ENCODE data around the gene MAGEA10. TPM values are rescaled to one million over a fixed set of nuclear protein-coding genes. Genes with fewer than 3 reads are reported as not detected.

The MAGEA10 gene
- total RNA-seq (2021; fragmentation: NEBNext Ultra II Directional; extraction: Animal tissue kit (Norgen Biotek cat#: 25700)) (not detected in 2 replicates), polyA plus RNA-seq (2011; rRNA removed) (not detected in 2 replicates), polyA minus RNA-seq (2011; rRNA and poly(A)+ RNA removed) (not detected in 2 replicates)
- not detected for polyA plus RNA-seq (2011; cell fraction: cytosol; rRNA removed)
- 0.21 TPM for polyA plus RNA-seq (2011; cell fraction: nucleus; rRNA removed)
- not detected in 4 replicates for polyA plus RNA-seq (2012, experiment 1 of 2)
- polyA plus RNA-seq (2012, experiment 2 of 2) = not detected
- not detected for polyA plus RNA-seq (2013, experiment 1 of 2)
- not detected for polyA plus RNA-seq (2013, experiment 2 of 2)
- not detected for polyA minus RNA-seq (2011; cell fraction: cytosol; rRNA and poly(A)+ RNA removed)
- not detected for polyA minus RNA-seq (2011; cell fraction: nucleus; rRNA and poly(A)+ RNA removed)
- long read RNA-seq, experiment 1 = 0 reads
- long read RNA-seq, experiment 2 = 0 reads

GRCh38 chrX:152138388-152138784, at the start of gene MAGEA10:
MAGEA10 (minus strand) TSS chrX:152138577; CDS start chrX:152135620, 2,957 bp downstream.
- TF ChIP-seq PHF8 (conservative IDR thresholded peaks at IDR 0.05; ENCODE audit: low read depth, low read length) (no peak), EGR1 (IDR thresholded peaks at IDR 0.05; ENCODE audit: borderline replicate concordance, low read depth, low read length) (no peak), KDM4A (IDR thresholded peaks at IDR 0.05; ENCODE audit: low read depth, low read length, severe bottlenecking) (no peak), BCL11A (IDR thresholded peaks at IDR 0.05; ENCODE audit: low read depth in 2 of 2, low read length in 2 of 2) (no peak), CREB1 (IDR thresholded peaks at IDR 0.05) (no peak), CTBP2 (IDR thresholded peaks at IDR 0.05; ENCODE audit: borderline replicate concordance, insufficient read depth, insufficient read length, low read length) (no peak), ZNF274 (IDR thresholded peaks at IDR 0.05; ENCODE audit: borderline replicate concordance, extremely low read depth, low read length) (no peak), POLR2A (IDR thresholded peaks at IDR 0.05; ENCODE audit: control extremely low read depth in 1 of 2, low read depth in 2 of 2, low read length in 2 of 2) (no peak), BACH1 (IDR thresholded peaks at IDR 0.05; ENCODE audit: low read length) (no peak), SP2 (IDR thresholded peaks at IDR 0.05; ENCODE audit: low read length) (no peak), NANOG (IDR thresholded peaks at IDR 0.05; ENCODE audit: insufficient read depth, low read depth, low read length, poor library complexity, severe bottlenecking) (no peak), JUN (IDR thresholded peaks at IDR 0.05; ENCODE audit: low read depth, low read length) (no peak)
- no peak within 1 kb of the TSS for H3K23ac ChIP-seq (ENCODE audit: insufficient read length)
- no peak within 1 kb of the TSS for H2AK5ac ChIP-seq (ENCODE audit: low read depth, low read length)
- no CpG with 5 or more reads among the region's 16 CpGs for WGBS, 2 experiments (ENCODE audit: extremely low coverage in 1 of 2, insufficient coverage in 1 of 2, insufficient read length in 1 of 2, insufficient replicate concordance in 2 of 2, low coverage in 1 of 2, low lambda C conversion rate in 2 of 2, missing lambda C conversion rate in 1 of 2)
- no peak within 1 kb of the TSS for H4K91ac ChIP-seq (replicated peaks; ENCODE audit: insufficient read length, low read length)
- H2BK5ac ChIP-seq (ENCODE audit: low read depth, low read length) = no peak within 1 kb of the TSS
- no peak for DNase-seq (ENCODE audit: low read depth in 1 of 2, low spot score in 2 of 2)
- H2BK20ac ChIP-seq (ENCODE audit: low read length) = no peak within 1 kb of the TSS
- H3K14ac ChIP-seq (ENCODE audit: insufficient read length) = no peak within 1 kb of the TSS
- no peaks in the 10 kb centered on the region for H3K79me2 ChIP-seq (ENCODE audit: control insufficient read depth in 1 of 2, insufficient read depth in 2 of 2, low read length in 2 of 2)
- H3K4ac ChIP-seq (replicated peaks; ENCODE audit: insufficient read length, low read depth, low read length) = no peak within 1 kb of the TSS
- no peaks in the 10 kb centered on the region for H4K20me1 ChIP-seq (replicated peaks in 1 of 2; ENCODE audit: control insufficient read depth in 1 of 2, insufficient read depth in 2 of 2, low read length in 2 of 2)
- H3K36me3 ChIP-seq (ENCODE audit: control insufficient read depth in 2 of 4, insufficient read depth in 4 of 4, low read length in 3 of 4) = no peaks in the 10 kb centered on the region
- no peak within 1 kb of the TSS for H4K5ac ChIP-seq (ENCODE audit: insufficient read length, low read depth, low read length)
- H2AFZ ChIP-seq (ENCODE audit: low read length) = no peak within 1 kb of the TSS
- no peaks in the 10 kb centered on the region for H3K4me1 ChIP-seq (replicated peaks in 1 of 4; ENCODE audit: control insufficient read depth in 3 of 4, insufficient read depth in 4 of 4, low read length in 3 of 4)
- H3K27ac ChIP-seq (ENCODE audit: low read depth, low read length) = no peak within 1 kb of the TSS
- ChIA-PET CTCF (ENCODE audit: partially characterized antibody) (no interaction called here), POLR2A (ENCODE audit: partially characterized antibody) (no interaction called here)
- no peaks in the 10 kb centered on the region for H3K79me1 ChIP-seq (ENCODE audit: low read depth, low read length)
- no peak within 1 kb of the TSS for H3K4me3 ChIP-seq (ENCODE audit: extremely low read depth in 1 of 4, insufficient read depth in 2 of 4, low read depth in 3 of 4, low read length in 4 of 4)
- H3K56ac ChIP-seq (replicated peaks; ENCODE audit: insufficient read length, low read depth, low read length) = no peak within 1 kb of the TSS
- no peaks in the 10 kb centered on the region for H3K27me3 ChIP-seq (replicated peaks in 1 of 4; ENCODE audit: control insufficient read depth in 3 of 4, extremely low read depth in 1 of 4, insufficient read depth in 3 of 4, low read length in 3 of 4)
- no peak within 1 kb of the TSS for H2BK120ac ChIP-seq (replicated peaks; ENCODE audit: low read depth, low read length)
- H2BK12ac ChIP-seq (ENCODE audit: low read depth, low read length) = no peak within 1 kb of the TSS
- H3K9ac ChIP-seq (replicated peaks in 1 of 4; ENCODE audit: extremely low read depth in 1 of 4, low read depth in 3 of 4, low read length in 3 of 4) = no peak within 1 kb of the TSS
- H4K8ac ChIP-seq (ENCODE audit: extremely low read depth, insufficient read depth, low read length) = no peak within 1 kb of the TSS
- H3K4me2 ChIP-seq (ENCODE audit: insufficient read depth in 1 of 2, low read depth in 2 of 2, low read length in 2 of 2) = no peak within 1 kb of the TSS
- no peaks in the 10 kb centered on the region for H3K23me2 ChIP-seq (ENCODE audit: low read depth, low read length)
- H2BK15ac ChIP-seq (ENCODE audit: low read length) = no peak within 1 kb of the TSS
- no peak for FAIRE-seq
- H3K18ac ChIP-seq (ENCODE audit: extremely low read depth, low read length) = no peak within 1 kb of the TSS
- no peaks in the 10 kb centered on the region for H3K9me3 ChIP-seq (ENCODE audit: insufficient read depth in 2 of 2, low read depth in 1 of 2, low read length in 1 of 2)

All from H1 (cell line).